Ectodermal cell (in vitro differentiated cells): ENCODE results near the gene MTUS2.

ENCODE experiments used
- H3K27ac ChIP-seq: 2 replicates; pipeline ENCODE4 v1.7.0; 2013; ENCODE audit warnings: mild to moderate bottlenecking, low read depth, low read length; ENCODE audit not compliant: insufficient read depth, poor library complexity, severe bottlenecking
- H3K27me3 ChIP-seq: 2 replicates; pipeline ENCODE4 v1.7.0; 2013; ENCODE audit warnings: mild to moderate bottlenecking, low read length; ENCODE audit not compliant: insufficient read depth, control insufficient read depth, poor library complexity, severe bottlenecking
- H3K36me3 ChIP-seq: one replicate; pipeline ENCODE4 v1.7.0; 2013; ENCODE audit warnings: low read length; ENCODE audit not compliant: control insufficient read depth, insufficient read depth
- H3K4me1 ChIP-seq: one replicate; pipeline ENCODE4 v1.7.0; 2013; ENCODE audit warnings: low read length; ENCODE audit not compliant: control insufficient read depth, insufficient read depth
- H3K4me3 ChIP-seq: 2 replicates; pipeline ENCODE4 v1.7.0; 2013; ENCODE audit warnings: low read depth, low read length, control low read depth; ENCODE audit not compliant: insufficient read depth
- H3K9me3 ChIP-seq: 2 replicates; pipeline ENCODE4 v1.7.0; 2013; ENCODE audit warnings: mild to moderate bottlenecking, low read length, moderate library complexity; ENCODE audit not compliant: control insufficient read depth
- WGBS, 2 experiments: methylation state at CpG; one replicate each; pipeline ENCODE4 v1.1.7; 2013; ENCODE audit warnings: missing lambda C conversion rate in 2 of 2; 5-methylcytosine and 5-hydroxymethylcytosine counted together

The MTUS2 gene

GRCh38 chr13:29527916-29528315 is 707.8 kb downstream of the MTUS2 start:
- Histone ChIP-seq H3K27me3 (no peaks in the 10 kb centered on the region), H3K9me3 (no peaks in the 10 kb centered on the region), H3K36me3 (peaks cover 5% of the 10 kb centered on the region), H3K4me1 (no peaks in the 10 kb centered on the region), H3K4me3 (no peak overlapping the region), H3K27ac (no peak overlapping the region)
- 95 to 96% methylated on average over 5 of the region's 5 CpGs for WGBS, 2 experiments

GRCh38 chr13:29529754-29530153 is 709.6 kb downstream of the MTUS2 start:
- no peak overlapping the region for H3K4me3 ChIP-seq
- no peaks in the 10 kb centered on the region for H3K27me3 ChIP-seq
- H3K4me1 ChIP-seq: peaks cover 4% of the 10 kb centered on the region
- peaks cover 5% of the 10 kb centered on the region for H3K36me3 ChIP-seq
- no peak overlapping the region for H3K27ac ChIP-seq
- H3K9me3 ChIP-seq: no peaks in the 10 kb centered on the region
- 93 to 96% methylated on average over 5 of the region's 5 CpGs for WGBS, 2 experiments

- peaks cover 5% of the 10 kb centered on the region for H3K36me3 ChIP-seq
- no peak overlapping the region for H3K27ac ChIP-seq
- H3K27me3 ChIP-seq: no peaks in the 10 kb centered on the region
- peaks cover 4% of the 10 kb centered on the region for H3K4me1 ChIP-seq
- no peak overlapping the region for H3K4me3 ChIP-seq
- H3K9me3 ChIP-seq: no peaks in the 10 kb centered on the region
- WGBS, 2 experiments: 96% methylated on average over 5 of the region's 5 CpGs
These were observed 710.8 kb downstream of the MTUS2 start for GRCh38 chr13:29530901-29531300.

GRCh38 chr13:29532116-29532515 is 712.0 kb downstream of the MTUS2 start:
- WGBS, 2 experiments: 95 to 96% methylated on average over 5 of the region's 5 CpGs
- H3K36me3 ChIP-seq: peaks cover 5% of the 10 kb centered on the region
- H3K4me1 ChIP-seq: peaks cover 4% of the 10 kb centered on the region
- H3K9me3 ChIP-seq: no peaks in the 10 kb centered on the region
- H3K27me3 ChIP-seq: no peaks in the 10 kb centered on the region
- no peak overlapping the region for H3K4me3 ChIP-seq
- no peak overlapping the region for H3K27ac ChIP-seq

- peaks cover 5% of the 10 kb centered on the region for H3K36me3 ChIP-seq
- no peaks in the 10 kb centered on the region for H3K9me3 ChIP-seq
- no peaks in the 10 kb centered on the region for H3K27me3 ChIP-seq
- H3K4me3 ChIP-seq: no peak overlapping the region
- H3K4me1 ChIP-seq: peaks cover 4% of the 10 kb centered on the region
- H3K27ac ChIP-seq: no peak overlapping the region
- WGBS, 2 experiments: 91 to 92% methylated on average over 17 of the region's 17 CpGs
These were observed 712.7 kb downstream of the MTUS2 start for GRCh38 chr13:29532821-29533220.

GRCh38 chr13:29534083-29534482 is 713.9 kb downstream of the MTUS2 start:
- no peak overlapping the region for H3K27ac ChIP-seq
- H3K36me3 ChIP-seq: peaks cover 5% of the 10 kb centered on the region
- WGBS, 2 experiments: 93 to 95% methylated on average over 4 of the region's 4 CpGs
- H3K27me3 ChIP-seq: no peaks in the 10 kb centered on the region
- peaks cover 9% of the 10 kb centered on the region for H3K4me1 ChIP-seq
- H3K9me3 ChIP-seq: no peaks in the 10 kb centered on the region
- H3K4me3 ChIP-seq: no peak overlapping the region

GRCh38 chr13:29535663-29536655 is 715.8 kb downstream of the MTUS2 start:
- Histone ChIP-seq H3K9me3 (no peaks in the 10 kb centered on the region), H3K36me3 (peaks cover 5% of the 10 kb centered on the region), H3K4me1 (peaks cover 9% of the 10 kb centered on the region), H3K27me3 (no peaks in the 10 kb centered on the region), H3K4me3 (no peak overlapping the region), H3K27ac (no peak overlapping the region)
- 92 to 93% methylated on average over 24 of the region's 24 CpGs for WGBS, 2 experiments

GRCh38 chr13:29536853-29537252 is 716.7 kb downstream of the MTUS2 start:
- H3K4me3 ChIP-seq: no peak overlapping the region
- peaks cover 5% of the 10 kb centered on the region for H3K36me3 ChIP-seq
- 94 to 96% methylated on average over 7 of the region's 7 CpGs for WGBS, 2 experiments
- H3K4me1 ChIP-seq: peaks cover 9% of the 10 kb centered on the region
- H3K27me3 ChIP-seq: no peaks in the 10 kb centered on the region
- no peaks in the 10 kb centered on the region for H3K9me3 ChIP-seq
- no peak overlapping the region for H3K27ac ChIP-seq

GRCh38 chr13:29537736-29538651 is 717.9 kb downstream of the MTUS2 start:
- no peak overlapping the region for H3K4me3 ChIP-seq
- H3K9me3 ChIP-seq: no peaks in the 10 kb centered on the region
- H3K36me3 ChIP-seq: no peaks in the 10 kb centered on the region
- WGBS, 2 experiments: 89 to 93% methylated on average over 14 of the region's 14 CpGs
- H3K27ac ChIP-seq: no peak overlapping the region
- peaks cover 9% of the 10 kb centered on the region for H3K4me1 ChIP-seq
- no peaks in the 10 kb centered on the region for H3K27me3 ChIP-seq

- H3K4me3 ChIP-seq: no peak overlapping the region
- H3K27ac ChIP-seq: no peak overlapping the region
- 86 to 90% methylated on average over 6 of the region's 6 CpGs for WGBS, 2 experiments
- H3K27me3 ChIP-seq: no peaks in the 10 kb centered on the region
- H3K4me1 ChIP-seq: peaks cover 9% of the 10 kb centered on the region
- no peaks in the 10 kb centered on the region for H3K9me3 ChIP-seq
- no peaks in the 10 kb centered on the region for H3K36me3 ChIP-seq
These were observed 718.5 kb downstream of the MTUS2 start for GRCh38 chr13:29538652-29539040.
